ENCODE results near the gene DES. TPM values are rescaled to one million over a fixed set of nuclear protein-coding genes. Genes with fewer than 3 reads are reported as not detected.

Gene DES
- total RNA-seq, 2 donors from 2014 or later = 1.1 to 3.5 TPM

- Histone ChIP-seq H3K9ac (ENCODE audit: extremely low read depth, low read length, poor library complexity, severe bottlenecking) (no peak overlapping the region), H3K36me3 (ENCODE audit: control insufficient read depth, insufficient read depth, low read length) (no peaks in the 10 kb centered on the region), H3K4me3 (ENCODE audit: low read length) (no peak overlapping the region), H3K9me3 (ENCODE audit: control insufficient read depth, low read length) (no peaks in the 10 kb centered on the region), H3K27ac (ENCODE audit: low read depth, low read length) (no peak overlapping the region), H3K27me3 (ENCODE audit: control insufficient read depth, insufficient read depth, low read length, poor library complexity, severe bottlenecking) (peaks cover 26% of the 10 kb centered on the region), H3K4me1 (ENCODE audit: control insufficient read depth, insufficient read depth, low read length) (no peaks in the 10 kb centered on the region)
- H3K9me3 Mint-ChIP-seq = no peaks in the 10 kb centered on the region
- no peaks in the 10 kb centered on the region for H3K36me3 Mint-ChIP-seq (ENCODE audit: low read depth)
- H3K27ac Mint-ChIP-seq = peak overlapping the region; percentile 21
- no peak for DNase-seq
- no peak for TF ChIP-seq CTCF (conservative IDR thresholded peaks at IDR 0.05)
- peaks cover 85% of the 10 kb centered on the region for H3K27me3 Mint-ChIP-seq (ENCODE audit: insufficient read depth)
- 86% methylated on average over 1 to 5 of the region's 5 CpGs for WGBS, 2 experiments (ENCODE audit: insufficient coverage in 1 of 2, insufficient read length in 1 of 2)
- H3K4me3 Mint-ChIP-seq = no peak overlapping the region
- peaks cover 13% of the 10 kb centered on the region for H3K4me1 Mint-ChIP-seq
Measured at GRCh38 chr2:219445220-219445640, 27.1 kb downstream of the DES start.

DNA sequence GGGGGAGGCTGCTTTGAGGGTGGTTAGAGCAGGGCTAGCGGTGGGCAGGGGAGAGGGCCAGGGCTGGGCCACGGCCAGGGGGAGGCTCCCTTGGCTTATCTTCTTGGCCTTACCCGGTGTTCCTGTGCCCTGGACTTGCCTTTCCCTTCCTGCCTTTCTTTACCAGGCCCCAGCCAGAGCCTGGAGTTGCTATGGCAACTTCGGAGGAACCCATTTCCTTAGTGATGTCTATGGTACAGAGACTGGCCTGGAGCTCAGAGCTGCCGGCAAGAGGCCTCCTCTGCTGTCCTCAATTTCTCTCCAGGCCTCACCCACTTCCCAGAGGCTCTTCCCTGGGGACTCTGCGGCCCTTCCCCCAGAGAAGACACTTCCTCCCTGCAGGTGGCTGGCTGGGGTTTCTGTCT, 27.9 kb downstream of the DES start:
- peaks cover 88% of the 10 kb centered on the region for H3K27me3 Mint-ChIP-seq (ENCODE audit: insufficient read depth)
- no peaks in the 10 kb centered on the region for H3K4me1 ChIP-seq (ENCODE audit: control insufficient read depth, insufficient read depth, low read length)
- no peaks in the 10 kb centered on the region for H3K9me3 Mint-ChIP-seq
- no peak overlapping the region for H3K4me3 Mint-ChIP-seq
- H3K36me3 ChIP-seq (ENCODE audit: control insufficient read depth, insufficient read depth, low read length) = no peaks in the 10 kb centered on the region
- no peak overlapping the region for H3K4me3 ChIP-seq (ENCODE audit: low read length)
- H3K27ac ChIP-seq (ENCODE audit: low read depth, low read length) = no peak overlapping the region
- H3K36me3 Mint-ChIP-seq (ENCODE audit: low read depth) = no peaks in the 10 kb centered on the region
- no peak overlapping the region for H3K27ac Mint-ChIP-seq
- peaks cover 19% of the 10 kb centered on the region for H3K27me3 ChIP-seq (ENCODE audit: control insufficient read depth, insufficient read depth, low read length, poor library complexity, severe bottlenecking)
- no peak for TF ChIP-seq CTCF (conservative IDR thresholded peaks at IDR 0.05)
- peak; percentile 76 for DNase-seq
- H3K9ac ChIP-seq (ENCODE audit: extremely low read depth, low read length, poor library complexity, severe bottlenecking) = no peak overlapping the region
- H3K9me3 ChIP-seq (ENCODE audit: control insufficient read depth, low read length) = no peaks in the 10 kb centered on the region
- 44 to 65% methylated on average over 5 to 6 of the region's 6 CpGs for WGBS, 2 experiments (ENCODE audit: insufficient coverage in 1 of 2, insufficient read length in 1 of 2)
- H3K4me1 Mint-ChIP-seq = peaks cover 12% of the 10 kb centered on the region

GRCh38 chr2:219446689-219447088, 28.5 kb downstream of the DES start:
- H3K27me3 ChIP-seq (ENCODE audit: control insufficient read depth, insufficient read depth, low read length, poor library complexity, severe bottlenecking) = peaks cover 15% of the 10 kb centered on the region
- Mint-ChIP-seq H3K9me3 (no peaks in the 10 kb centered on the region), H3K4me3 (no peak overlapping the region), H3K27me3 (ENCODE audit: insufficient read depth) (peaks cover 87% of the 10 kb centered on the region), H3K27ac (no peak overlapping the region), H3K4me1 (peaks cover 8% of the 10 kb centered on the region), H3K36me3 (ENCODE audit: low read depth) (no peaks in the 10 kb centered on the region)
- H3K9me3 ChIP-seq (ENCODE audit: control insufficient read depth, low read length) = no peaks in the 10 kb centered on the region
- no peak for TF ChIP-seq CTCF (conservative IDR thresholded peaks at IDR 0.05)
- H3K4me1 ChIP-seq (ENCODE audit: control insufficient read depth, insufficient read depth, low read length) = no peaks in the 10 kb centered on the region
- WGBS, 2 experiments (ENCODE audit: insufficient coverage in 1 of 2, insufficient read length in 1 of 2) = 90% methylated on average over 1 of the region's 1 CpG; no CpG with 5 or more reads in 1 of the 2 experiments
- H3K9ac ChIP-seq (ENCODE audit: extremely low read depth, low read length, poor library complexity, severe bottlenecking) = no peak overlapping the region
- H3K27ac ChIP-seq (ENCODE audit: low read depth, low read length) = no peak overlapping the region
- H3K4me3 ChIP-seq (ENCODE audit: low read length) = no peak overlapping the region
- DNase-seq = no peak
- H3K36me3 ChIP-seq (ENCODE audit: control insufficient read depth, insufficient read depth, low read length) = no peaks in the 10 kb centered on the region

All from endodermal cell (in vitro differentiated cells).